IPS-11a (cell line): Measurements from ENCODE around the gene JADE1.
A peak's percentile ranks its signal among the peaks of the same experiment; 100 is the strongest.

Experiments used
- H3K4me3 ChIP-seq: one replicate; pipeline ENCODE4 v1.5.1; 2013; ENCODE audit warnings: low read depth, low read length, control low read depth

Gene JADE1

GRCh38 chr4:128809477-128810330 is at the start of gene JADE1:
Gene JADE1 (plus strand): TSS chr4:128809700. CDS start chr4:128831759, 22,059 bp downstream.
- H3K4me3 ChIP-seq = peak within 1 kb of the TSS; percentile 73

GRCh38 chr4:128766781-128767180 is 42.7 kb upstream of the JADE1 start:
- H3K4me3 ChIP-seq = no peak overlapping the region

- no peak overlapping the region for H3K4me3 ChIP-seq
Observed at GRCh38 chr4:128768373-128768996, 41.0 kb upstream of the JADE1 start.

GRCh38 chr4:128769011-128769410 is 40.5 kb upstream of the JADE1 start:
- H3K4me3 ChIP-seq = no peak overlapping the region

GRCh38 chr4:128770807-128771206 is 38.7 kb upstream of the JADE1 start:
- H3K4me3 ChIP-seq = no peak overlapping the region

GRCh38 chr4:128775477-128775876 is 34.0 kb upstream of the JADE1 start:
- no peak overlapping the region for H3K4me3 ChIP-seq

GRCh38 chr4:128775916-128776315 is 33.6 kb upstream of the JADE1 start:
- H3K4me3 ChIP-seq = no peak overlapping the region

GRCh38 chr4:128776794-128777216 is 32.7 kb upstream of the JADE1 start:
- no peak overlapping the region for H3K4me3 ChIP-seq

- H3K4me3 ChIP-seq = no peak overlapping the region
Observed at GRCh38 chr4:128780688-128781087, 28.8 kb upstream of the JADE1 start.

GRCh38 chr4:128782076-128782715 is 27.3 kb upstream of the JADE1 start:
- H3K4me3 ChIP-seq = no peak overlapping the region

- no peak overlapping the region for H3K4me3 ChIP-seq
Observed at GRCh38 chr4:128782875-128783614, 26.5 kb upstream of the JADE1 start.

- H3K4me3 ChIP-seq = no peak overlapping the region
Observed at GRCh38 chr4:128787509-128788311, 21.8 kb upstream of the JADE1 start.

- H3K4me3 ChIP-seq = no peak overlapping the region
Observed at GRCh38 chr4:128793859-128794672, 15.4 kb upstream of the JADE1 start.

GRCh38 chr4:128796934-128797333 is 12.6 kb upstream of the JADE1 start:
- H3K4me3 ChIP-seq = no peak overlapping the region

- no peak overlapping the region for H3K4me3 ChIP-seq
Observed at GRCh38 chr4:128800284-128800683, 9.2 kb upstream of the JADE1 start.

- H3K4me3 ChIP-seq = no peak overlapping the region
Observed at GRCh38 chr4:128800701-128801284, 8.7 kb upstream of the JADE1 start.

- H3K4me3 ChIP-seq = no peak overlapping the region
Observed at GRCh38 chr4:128802680-128803628, 6.5 kb upstream of the JADE1 start.

GRCh38 chr4:128803783-128804182 is 5.7 kb upstream of the JADE1 start:
- no peak overlapping the region for H3K4me3 ChIP-seq
